Keratinocyte (primary cell): ENCODE data around the gene TACR2.

Experiments
- CTCF ChIP-seq, 3 experiments: IDR thresholded peaks in 1 of 3; conservative IDR thresholded peaks in 1 of 3; optimal IDR thresholded peaks in 1 of 3; 2 replicates in 2 of 3; 3 replicates in 1 of 3; pipeline versions ENCODE3 to v1.5.1; 2011; ENCODE audit warnings: low read length in 3 of 3, mild to moderate bottlenecking in 3 of 3, moderate library complexity in 2 of 3, control low read depth in 1 of 3, inconsistent platforms in 1 of 3; ENCODE audit not compliant: insufficient read depth in 2 of 3; ENCODE audit errors: extremely low read depth in 1 of 3
- EZH2 ChIP-seq: IDR thresholded peaks from one replicate; pipeline ENCODE4 v1.6.1; 2012; ENCODE audit warnings: inconsistent platforms, mild to moderate bottlenecking, low read length, moderate library complexity

- no peak for TF ChIP-seq CTCF (optimal IDR thresholded peaks at IDR 0.05 in 1 of 3, IDR thresholded peaks at IDR 0.05 in 1 of 3, conservative IDR thresholded peaks at IDR 0.05 in 1 of 3; ENCODE audit: extremely low read depth in 1 of 3, insufficient read depth in 2 of 3, low read length in 3 of 3)
- no peak for TF ChIP-seq EZH2
Observed at GRCh38 chr10:69418052-69418752, 1.5 kb upstream of the TACR2 start.
